ENCODE results near the gene SLC38A7. TPM values are rescaled to one million over a fixed set of nuclear protein-coding genes. Genes with fewer than 3 reads are reported as not detected.
A peak's percentile ranks its signal among the peaks of the same experiment; 100 is the strongest.

Gene SLC38A7
- total RNA-seq, 1 donor from 2014 or later: 38.0 TPM

DNA sequence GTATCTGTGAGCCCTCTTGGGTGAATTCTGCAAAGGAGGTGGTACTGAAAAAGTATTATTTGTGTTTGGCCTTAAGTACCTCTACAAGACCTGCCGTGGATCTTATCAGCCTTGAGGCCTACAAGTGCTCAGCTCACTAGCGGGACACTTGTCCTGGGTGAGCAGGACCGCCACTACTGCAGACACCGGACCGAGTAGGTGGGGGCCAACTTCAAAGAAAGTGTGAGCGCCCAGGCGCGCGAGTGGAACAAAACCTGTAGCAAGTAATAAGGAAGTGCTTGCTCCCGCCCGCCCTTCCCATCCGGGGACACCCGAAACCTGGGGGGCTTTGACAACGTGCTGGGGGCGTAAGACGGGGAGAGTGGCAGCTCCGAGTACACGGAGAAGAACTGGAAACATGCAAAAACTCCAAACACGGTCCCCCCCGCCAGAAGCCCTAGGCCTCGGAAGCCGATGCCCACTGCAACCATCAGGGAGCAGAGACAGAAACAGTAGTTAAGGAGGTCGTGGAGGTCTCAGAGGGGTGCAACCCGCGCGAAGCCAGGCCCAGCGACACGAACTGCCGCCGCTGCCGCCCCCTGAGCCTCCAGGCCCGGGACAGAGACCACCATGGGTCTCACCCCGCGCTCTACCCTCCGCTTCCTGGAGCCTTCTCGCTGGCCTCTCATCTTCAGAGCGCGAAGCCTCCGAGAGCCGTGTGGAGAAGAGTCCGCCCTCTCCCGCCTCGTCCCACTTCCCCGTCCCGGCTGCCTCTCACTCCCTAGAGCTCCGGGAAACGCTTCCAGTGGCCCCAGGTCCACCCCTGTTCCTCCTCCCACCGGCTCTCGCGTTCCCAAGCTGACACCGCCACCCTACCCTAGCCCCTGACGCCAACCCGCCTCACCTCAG is 55.5 kb downstream of the SLC38A7 start:
- no peak for DNase-seq (ENCODE audit: low read depth)
- H3K4me3 ChIP-seq (ENCODE audit: low read depth, low read length): peak overlapping the region; percentile 68
- no peaks in the 10 kb centered on the region for H3K27me3 ChIP-seq (ENCODE audit: control insufficient read depth, insufficient read depth, low read length)
- TF ChIP-seq, protein P1, sequence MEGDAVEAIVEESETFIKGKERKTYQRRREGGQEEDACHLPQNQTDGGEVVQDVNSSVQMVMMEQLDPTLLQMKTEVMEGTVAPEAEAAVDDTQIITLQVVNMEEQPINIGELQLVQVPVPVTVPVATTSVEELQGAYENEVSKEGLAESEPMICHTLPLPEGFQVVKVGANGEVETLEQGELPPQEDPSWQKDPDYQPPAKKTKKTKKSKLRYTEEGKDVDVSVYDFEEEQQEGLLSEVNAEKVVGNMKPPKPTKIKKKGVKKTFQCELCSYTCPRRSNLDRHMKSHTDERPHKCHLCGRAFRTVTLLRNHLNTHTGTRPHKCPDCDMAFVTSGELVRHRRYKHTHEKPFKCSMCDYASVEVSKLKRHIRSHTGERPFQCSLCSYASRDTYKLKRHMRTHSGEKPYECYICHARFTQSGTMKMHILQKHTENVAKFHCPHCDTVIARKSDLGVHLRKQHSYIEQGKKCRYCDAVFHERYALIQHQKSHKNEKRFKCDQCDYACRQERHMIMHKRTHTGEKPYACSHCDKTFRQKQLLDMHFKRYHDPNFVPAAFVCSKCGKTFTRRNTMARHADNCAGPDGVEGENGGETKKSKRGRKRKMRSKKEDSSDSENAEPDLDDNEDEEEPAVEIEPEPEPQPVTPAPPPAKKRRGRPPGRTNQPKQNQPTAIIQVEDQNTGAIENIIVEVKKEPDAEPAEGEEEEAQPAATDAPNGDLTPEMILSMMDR (IDR thresholded peaks at IDR 0.05; ENCODE audit: insufficient read depth, low read length, poor library complexity, severe bottlenecking): no peak
- no peaks in the 10 kb centered on the region for H3K36me3 ChIP-seq (ENCODE audit: control insufficient read depth, insufficient read depth, low read length)

DNA sequence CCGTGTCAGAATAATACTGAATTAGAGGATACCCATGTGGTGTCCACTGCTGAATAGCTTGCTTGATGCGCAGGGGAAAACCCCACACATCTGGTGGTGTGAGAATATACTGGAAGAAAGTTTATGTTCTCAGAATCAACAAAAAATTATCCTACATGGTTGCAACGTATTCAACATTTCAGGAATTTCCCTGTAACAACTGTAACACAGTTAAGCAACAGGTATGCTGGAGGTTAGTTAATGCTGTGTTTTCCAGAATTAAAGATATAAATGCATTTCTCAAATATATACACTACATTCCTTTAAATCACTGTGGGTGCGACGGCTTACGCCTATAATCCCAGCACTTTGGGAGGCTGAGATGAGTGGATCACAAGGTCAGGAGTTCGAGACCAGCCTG is 60.4 kb downstream of the SLC38A7 start:
- DNase-seq (ENCODE audit: low read depth): no peak
- H3K4me3 ChIP-seq (ENCODE audit: low read depth, low read length): no peak overlapping the region
- no peaks in the 10 kb centered on the region for H3K27me3 ChIP-seq (ENCODE audit: control insufficient read depth, insufficient read depth, low read length)
- TF ChIP-seq, protein P1 (IDR thresholded peaks at IDR 0.05; ENCODE audit: insufficient read depth, low read length, poor library complexity, severe bottlenecking): no peak
- H3K36me3 ChIP-seq (ENCODE audit: control insufficient read depth, insufficient read depth, low read length): no peaks in the 10 kb centered on the region

DNA sequence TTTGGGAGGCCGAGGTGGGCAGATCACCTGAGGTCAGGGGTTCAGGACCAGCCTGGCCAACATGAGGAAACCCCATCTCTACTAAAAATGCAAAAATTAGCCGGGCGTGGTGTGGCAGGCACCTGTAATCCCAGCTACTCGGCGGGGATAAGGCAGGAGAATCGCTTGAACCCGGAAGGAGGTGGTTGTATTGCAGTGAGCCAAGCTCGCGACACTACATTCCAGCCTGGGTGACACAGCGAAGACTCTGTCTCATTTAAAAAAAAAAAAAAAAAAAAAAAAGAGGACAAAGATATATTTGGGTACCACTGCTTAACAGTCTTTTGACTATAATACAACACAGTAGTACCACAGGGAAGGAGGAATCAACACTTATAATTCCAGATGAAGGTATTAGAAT is 64.2 kb downstream of the SLC38A7 start:
- no peak for DNase-seq (ENCODE audit: low read depth)
- TF ChIP-seq, protein P1 (IDR thresholded peaks at IDR 0.05; ENCODE audit: insufficient read depth, low read length, poor library complexity, severe bottlenecking): no peak
- Histone ChIP-seq H3K36me3 (ENCODE audit: control insufficient read depth, insufficient read depth, low read length) (peaks cover 1% of the 10 kb centered on the region), H3K27me3 (ENCODE audit: control insufficient read depth, insufficient read depth, low read length) (no peaks in the 10 kb centered on the region), H3K4me3 (ENCODE audit: low read depth, low read length) (no peak overlapping the region)

DNA sequence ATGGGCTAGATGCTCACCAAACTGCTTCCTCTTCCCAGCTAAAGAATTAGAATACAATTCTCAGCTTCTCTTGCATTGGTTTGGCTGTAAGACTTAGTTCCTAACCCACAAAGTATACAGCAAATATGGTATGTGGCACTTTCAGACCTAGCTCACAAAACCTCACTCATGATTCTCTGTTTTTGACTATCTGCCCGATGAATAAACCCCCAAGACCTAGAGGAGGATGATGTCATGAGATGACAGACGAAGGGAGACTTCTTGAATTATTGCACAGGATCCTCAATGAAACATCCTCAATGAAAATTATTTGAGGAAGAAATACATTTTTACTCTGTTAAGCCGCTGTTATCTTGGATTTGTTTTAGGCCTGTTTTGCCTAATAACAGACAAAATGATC is 69.3 kb downstream of the SLC38A7 start:
- DNase-seq (ENCODE audit: low read depth): no peak
- no peaks in the 10 kb centered on the region for H3K27me3 ChIP-seq (ENCODE audit: control insufficient read depth, insufficient read depth, low read length)
- TF ChIP-seq, protein P1 (IDR thresholded peaks at IDR 0.05; ENCODE audit: insufficient read depth, low read length, poor library complexity, severe bottlenecking): no peak
- peaks cover 1% of the 10 kb centered on the region for H3K36me3 ChIP-seq (ENCODE audit: control insufficient read depth, insufficient read depth, low read length)
- H3K4me3 ChIP-seq (ENCODE audit: low read depth, low read length): no peak overlapping the region

Other genes with a start within 250 kb of the SLC38A7 start
- 30.1 and 38.7 TPM in 2 replicates for gene NDRG4, start 184.6 kb downstream of the SLC38A7 start, total RNA-seq
- 12.5 and 32.1 TPM in 2 replicates for gene SETD6, start 169.3 kb downstream of the SLC38A7 start, total RNA-seq
- gene CNOT1, start 54.9 kb downstream of the SLC38A7 start, total RNA-seq: 124 and 132 TPM in 2 replicates
- gene GOT2, start 49.5 kb upstream of the SLC38A7 start, total RNA-seq: 114 and 116 TPM in 2 replicates

All from kidney epithelial cell (primary cell).